Ovary (tissue), 3 donors: ENCODE results near the gene HIF1AN.

Source experiments
- CTCF ChIP-seq, 3 donors: fragments of 450-650 bp in 2 of 3; fragments of 200-600 bp in 1 of 3; IDR thresholded peaks; one replicate each; pipeline versions ENCODE4 v1.5.1 to v1.8.0; 2016 to 2022; ENCODE audit warnings: antibody characterized with exemption in 3 of 3, mild to moderate bottlenecking in 1 of 3
- POLR2A ChIP-seq: fragments of 450-650 bp; IDR thresholded peaks from one replicate; pipeline ENCODE4 v1.6.1; 2017; ENCODE audit warnings: antibody characterized with exemption, mild to moderate bottlenecking, moderate library complexity
- donor health status: DM: no; HTN: no; CAD: no.

GRCh38 chr10:100519311-100520051, 16.3 kb upstream of the HIF1AN start, which contains the start of gene SEC31B:
- TF ChIP-seq CTCF (IDR thresholded peaks at IDR 0.05) (no peak), POLR2A (no peak)
